HG02763 (cell line): ENCODE measurements around the gene TNS4.

Source experiments
- ATAC-seq: cut with Tn5 transposase; IDR thresholded peaks from one replicate; pipeline ENCODE4 v1.9.1; 2021; ENCODE audit warnings: mild to moderate bottlenecking, moderate library complexity; ENCODE audit not compliant: unreplicated experiment

The TNS4 gene

DNA sequence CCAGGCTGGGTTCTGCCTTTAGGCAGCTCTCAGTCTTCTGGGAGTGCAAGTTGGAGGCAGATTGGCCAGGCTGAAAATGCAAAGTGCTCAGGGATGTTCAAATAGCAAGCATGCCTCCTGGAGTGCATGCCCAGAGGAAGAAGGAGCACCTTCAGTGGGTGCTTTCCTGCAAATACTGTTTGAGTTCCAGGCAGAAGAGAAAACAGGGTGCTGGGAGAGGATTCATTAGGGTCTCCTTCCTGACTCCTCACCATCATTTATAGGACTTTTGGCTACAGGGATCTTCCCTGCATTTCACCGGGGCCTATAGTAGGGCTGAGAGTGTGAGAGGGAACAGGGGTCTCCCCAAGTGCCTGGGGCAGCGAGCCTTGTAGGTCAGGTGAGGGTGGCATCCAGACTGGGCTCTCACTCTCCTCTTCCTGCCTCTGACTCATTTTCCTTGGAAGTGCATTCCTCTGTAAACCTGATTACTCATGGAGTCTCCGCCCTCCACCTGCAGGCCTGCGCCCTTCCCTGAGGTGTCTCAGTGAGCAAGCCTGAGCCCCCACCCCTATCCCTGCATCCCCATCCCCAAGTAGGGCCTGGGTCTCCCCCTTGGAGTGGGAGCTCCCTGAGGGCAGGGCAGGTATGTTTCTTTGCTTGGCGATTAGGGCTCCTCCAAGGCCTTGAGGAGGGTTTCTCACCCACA, 17.1 kb upstream of the TNS4 start:
- no peak for ATAC-seq

DNA sequence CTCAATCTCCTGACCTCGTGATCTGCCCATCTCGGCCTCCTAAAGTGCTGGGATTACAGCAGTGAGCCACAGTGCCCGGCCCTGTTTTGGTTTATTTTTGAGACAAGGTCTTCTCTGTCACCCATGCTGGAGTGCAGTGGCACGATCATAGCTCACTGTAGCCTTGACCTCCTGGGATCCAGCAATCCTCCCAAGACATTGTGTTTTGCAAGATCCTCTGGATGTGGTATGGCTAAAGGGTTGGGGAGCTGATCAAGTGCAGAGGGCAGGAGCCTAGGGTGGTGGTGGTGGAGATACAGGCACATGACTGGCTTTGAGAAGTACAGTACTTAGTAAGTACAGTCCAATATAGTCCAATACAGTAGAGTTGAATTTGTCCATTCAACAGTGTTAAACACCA, 16.6 kb upstream of the TNS4 start:
- ATAC-seq: no peak

DNA sequence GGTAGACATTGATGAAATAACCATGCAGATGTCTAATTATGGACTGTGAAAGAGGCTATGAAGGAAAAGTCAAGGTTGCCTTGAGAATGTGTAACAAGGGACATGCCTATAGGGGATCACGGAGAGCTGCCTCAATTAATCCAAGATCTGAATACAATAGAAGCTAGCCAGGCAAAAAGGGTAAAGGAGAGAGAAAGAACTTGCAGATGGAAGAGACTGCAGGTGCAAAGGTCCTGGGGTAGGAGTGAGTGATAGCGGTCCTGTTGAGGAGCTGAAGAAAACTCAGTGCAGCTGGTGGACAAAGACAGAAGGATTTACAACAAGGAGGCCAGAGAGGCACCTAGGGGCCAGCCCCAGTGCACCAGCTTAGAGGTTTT, 15.9 kb upstream of the TNS4 start:
- ATAC-seq: no peak

DNA sequence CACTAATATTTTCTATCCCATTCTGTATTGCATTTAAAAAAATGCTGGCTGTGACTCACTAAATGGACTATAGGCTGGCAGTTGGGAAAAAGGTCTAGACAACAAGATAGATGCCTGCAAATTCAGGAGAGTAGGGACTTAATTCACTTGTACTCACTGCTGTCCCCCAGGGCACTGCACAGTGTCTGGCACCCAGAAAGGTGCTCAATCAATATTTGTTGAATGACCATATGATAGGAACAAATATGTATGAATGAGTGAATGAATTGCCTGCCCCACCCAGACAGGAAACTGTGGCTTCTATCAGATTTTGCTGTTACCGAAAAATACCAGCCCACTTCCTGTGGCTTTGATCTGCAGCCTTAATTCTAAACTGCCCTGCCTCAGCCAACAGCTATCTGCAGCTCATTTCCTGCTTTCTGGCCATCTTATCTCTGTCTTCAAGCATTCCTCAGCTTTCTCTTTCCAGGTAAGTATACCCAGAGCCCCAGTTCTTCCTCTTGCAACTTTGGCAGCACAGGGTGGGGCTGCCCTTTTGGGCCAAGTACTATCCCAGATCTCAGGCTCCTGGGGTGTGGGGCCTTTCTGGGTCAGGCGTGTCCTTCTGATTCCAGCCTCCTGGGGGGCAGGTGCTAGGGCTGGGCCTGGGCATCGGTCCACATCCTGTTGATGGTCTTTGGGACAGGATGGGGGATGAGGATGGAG, 15.3 kb upstream of the TNS4 start:
- ATAC-seq: no peak

GRCh38 chr17:40515491-40516041, 14.1 kb upstream of the TNS4 start:
- ATAC-seq: no peak

DNA sequence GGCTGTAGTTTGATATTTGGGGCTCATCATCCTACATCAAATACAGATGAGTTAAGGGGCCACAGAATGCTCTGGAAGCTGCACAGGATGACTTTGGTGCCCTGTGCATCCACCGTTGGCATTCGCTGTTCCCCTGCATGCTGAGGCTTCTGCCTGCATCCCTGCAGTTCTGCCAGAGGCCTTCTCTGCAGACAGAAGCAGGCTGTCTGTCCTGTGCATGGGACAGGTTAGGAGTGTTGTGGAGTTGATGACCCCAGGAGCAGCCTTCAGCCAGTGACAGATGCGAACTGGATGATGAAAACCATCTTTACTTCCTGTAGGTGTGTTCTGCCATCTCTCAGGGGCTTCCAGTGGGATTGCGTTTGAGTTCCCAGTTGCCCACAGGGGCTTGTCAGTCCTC, 13.6 kb upstream of the TNS4 start:
- ATAC-seq: no peak

DNA sequence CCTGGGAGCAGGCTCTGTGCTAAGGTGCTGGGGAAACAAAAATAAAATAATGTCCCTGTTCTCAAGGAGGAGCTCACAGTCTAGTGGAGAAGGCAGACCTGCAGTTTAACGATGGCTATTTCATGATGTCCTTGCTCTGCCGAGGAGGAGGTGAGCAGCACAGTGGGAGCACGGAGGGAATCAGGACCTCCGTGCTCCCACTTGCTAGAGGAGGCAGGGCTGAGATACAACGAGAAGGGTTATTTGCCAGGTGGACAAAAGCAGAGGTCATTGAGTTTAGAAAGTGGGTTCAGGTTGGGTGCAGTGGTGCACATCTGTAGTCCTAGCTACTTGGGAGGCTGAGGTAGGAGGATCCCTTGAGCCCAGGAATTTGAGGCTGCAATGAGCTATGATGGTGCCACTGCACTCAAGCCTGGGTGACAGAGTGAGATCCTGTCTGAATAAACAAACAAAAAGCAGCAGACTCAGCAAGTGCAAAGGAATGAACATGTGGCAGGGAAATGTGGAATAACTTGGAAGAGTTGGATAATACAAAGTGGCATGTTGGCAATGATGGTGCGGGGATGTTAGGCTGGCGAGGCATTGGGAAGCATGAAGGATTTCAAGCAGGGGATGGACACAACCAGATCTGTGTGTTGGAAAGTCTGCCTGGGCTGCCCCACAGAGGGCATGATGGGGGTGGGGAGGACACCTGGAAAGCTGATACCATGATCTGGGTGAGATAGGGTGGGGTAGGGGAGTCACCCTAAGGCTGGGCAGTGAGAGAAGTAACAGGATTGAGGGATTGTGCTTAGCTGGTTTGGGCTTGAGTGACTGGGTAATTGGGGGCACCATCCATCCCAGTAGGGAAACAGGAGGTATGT, 12.8 kb upstream of the TNS4 start:
- ATAC-seq: no peak

DNA sequence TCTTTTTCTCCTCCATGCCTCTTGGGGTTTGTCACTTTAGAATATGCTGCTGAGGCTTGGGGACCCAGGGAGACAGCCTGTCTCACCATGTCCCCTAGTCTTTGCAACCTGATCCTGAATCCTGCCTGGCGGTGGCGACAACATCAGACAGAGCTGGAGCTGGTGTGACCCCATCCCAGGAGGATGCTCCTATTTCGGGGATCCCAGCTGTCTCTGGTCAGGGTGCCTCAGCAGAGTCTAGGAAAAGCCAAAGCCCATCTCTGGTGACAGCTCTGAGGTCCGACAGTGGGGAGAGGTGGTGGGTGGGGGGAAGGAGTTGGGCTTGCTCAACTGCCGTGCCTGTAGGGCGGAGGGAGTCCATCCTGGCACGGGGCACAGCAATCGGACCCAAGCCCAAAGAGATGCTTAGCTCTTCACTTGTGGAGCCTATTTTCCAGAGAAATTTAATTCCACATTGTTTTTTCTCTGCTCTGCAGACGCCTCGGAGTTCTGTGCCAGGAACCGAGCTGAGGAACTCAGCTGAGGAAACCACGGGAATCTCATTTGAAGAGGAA, 10.3 kb upstream of the TNS4 start:
- no peak for ATAC-seq

- ATAC-seq: no peak
Observed at GRCh38 chr17:40511136-40511535, 9.7 kb upstream of the TNS4 start.

DNA sequence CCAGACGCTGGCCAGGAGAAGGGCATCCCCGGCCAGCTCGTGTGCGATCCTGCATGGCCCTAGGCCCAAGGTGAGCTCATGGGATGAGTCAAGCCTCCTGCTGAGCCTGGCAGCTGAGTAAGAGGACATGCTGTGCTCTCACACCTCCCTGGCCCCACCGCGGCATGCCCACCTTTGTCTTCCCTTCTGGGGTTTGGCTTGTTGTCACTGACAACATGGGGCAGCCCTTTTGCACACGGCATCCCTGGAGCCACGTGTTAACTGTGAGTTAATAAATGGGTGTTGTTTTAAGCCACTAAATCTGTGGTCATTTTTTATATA, 8.9 kb upstream of the TNS4 start:
- ATAC-seq: no peak

DNA sequence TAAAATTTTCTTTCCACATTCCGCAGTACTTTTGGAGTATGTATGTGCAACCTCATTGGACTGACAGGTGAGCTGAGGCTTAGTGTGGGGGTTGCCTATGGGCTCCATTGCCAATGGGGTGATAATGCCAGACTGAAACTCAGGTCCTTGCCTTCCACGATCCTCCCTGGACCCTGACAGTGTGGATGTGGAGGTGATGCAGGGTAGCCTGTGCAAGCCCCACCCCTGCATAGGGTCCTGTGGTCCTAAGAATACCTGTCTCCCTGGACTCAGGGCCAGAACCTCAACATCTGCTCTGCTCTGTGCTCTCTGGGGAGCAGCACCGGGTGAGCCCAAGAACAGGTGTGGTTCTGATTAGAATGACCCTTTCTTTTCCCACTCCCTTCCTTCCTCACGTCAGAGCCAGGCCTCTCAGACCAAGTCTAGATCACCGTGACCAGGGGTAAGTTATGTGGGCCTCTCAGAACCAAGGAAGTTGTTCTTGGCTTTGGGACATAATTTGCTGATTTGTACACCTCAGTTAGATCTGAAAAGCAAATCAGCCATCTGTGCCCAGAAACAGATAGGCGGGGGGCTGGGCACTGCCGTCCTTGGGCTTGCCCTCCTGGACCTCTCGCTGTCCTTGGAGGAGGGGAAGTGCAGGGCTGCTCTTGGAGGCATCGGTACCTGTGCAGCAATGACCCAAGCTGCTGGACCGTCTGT, 8.4 kb upstream of the TNS4 start:
- no peak for ATAC-seq

GRCh38 chr17:40506786-40507185, 5.4 kb upstream of the TNS4 start:
- no peak for ATAC-seq

DNA sequence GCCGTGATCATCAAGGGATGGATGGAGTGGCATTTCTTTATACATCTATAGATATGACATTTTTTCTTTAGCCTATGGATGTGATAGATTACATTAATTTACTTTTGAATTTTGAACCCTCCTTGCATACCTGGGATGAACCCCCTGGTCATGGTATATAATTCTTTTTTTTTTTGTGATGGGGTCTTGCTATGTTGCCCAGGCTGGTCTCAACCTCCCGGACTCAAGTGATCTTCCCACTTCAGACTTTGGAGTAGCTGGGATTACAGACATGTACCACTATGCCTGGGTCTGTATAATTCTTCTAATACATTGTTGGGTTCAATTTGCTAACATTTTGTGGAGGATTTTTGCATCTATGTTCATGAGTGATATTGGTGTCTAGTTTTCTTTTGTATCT, 1.7 kb upstream of the TNS4 start:
- ATAC-seq: no peak

DNA sequence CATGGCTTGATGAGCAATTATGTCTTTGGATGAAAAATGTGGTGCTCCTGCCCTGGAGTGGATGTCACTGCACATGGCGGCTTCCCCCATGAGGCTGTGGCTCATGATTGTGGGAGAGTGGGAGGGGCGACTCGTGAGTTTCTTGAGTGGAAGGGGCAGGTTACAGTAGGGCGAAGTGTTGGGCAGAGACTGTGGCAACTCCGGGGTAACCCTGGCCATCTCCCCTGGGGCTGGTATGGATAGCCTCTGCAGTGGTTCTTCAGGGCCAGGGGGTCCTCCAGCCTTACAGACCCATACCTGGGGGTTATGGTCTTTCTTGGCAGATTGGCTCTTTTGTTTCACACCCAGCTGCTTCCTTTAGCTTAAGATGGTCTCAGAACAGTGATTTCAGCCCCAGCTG, 1.3 kb upstream of the TNS4 start:
- no peak for ATAC-seq

- no peak for ATAC-seq
Observed at GRCh38 chr17:40500709-40501108, 714 bp downstream of the TNS4 start.

- ATAC-seq: no peak
Observed at GRCh38 chr17:40500190-40500589, 1.2 kb downstream of the TNS4 start.

DNA sequence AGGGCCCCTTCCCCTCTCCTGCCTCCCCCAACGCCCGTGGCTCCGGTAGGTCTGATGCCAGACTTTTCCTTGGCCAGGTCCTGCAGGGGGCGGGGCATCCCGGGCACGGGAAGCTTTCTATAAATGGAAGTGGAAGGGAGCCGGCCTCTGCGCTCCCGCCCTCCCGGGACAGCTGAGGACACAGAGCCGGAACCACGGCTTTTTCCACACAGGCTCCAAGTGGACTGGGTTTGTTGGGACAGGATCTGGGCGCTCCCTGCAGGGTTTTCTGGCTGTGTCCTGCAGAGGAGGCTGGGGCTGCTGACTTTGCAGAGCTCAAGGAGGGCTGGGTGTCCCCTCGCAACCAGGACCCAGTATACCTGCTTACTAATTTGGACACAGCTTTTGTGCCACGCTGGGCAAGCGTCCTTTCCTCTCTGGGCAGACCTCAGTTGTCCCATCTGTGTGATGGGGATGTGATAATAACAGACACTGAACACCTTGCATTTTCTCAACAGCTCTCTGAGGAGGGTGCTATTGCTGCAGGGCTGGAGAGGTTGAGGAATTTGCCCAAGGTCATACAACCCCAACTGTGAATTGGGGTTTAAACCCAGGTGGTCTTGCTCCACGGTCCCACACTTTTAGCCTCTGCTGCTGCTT, 1.8 kb downstream of the TNS4 start:
- no peak for ATAC-seq

- no peak for ATAC-seq
Observed at GRCh38 chr17:40498281-40499084, 2.9 kb downstream of the TNS4 start.

- no peak for ATAC-seq
Observed at GRCh38 chr17:40497695-40498094, 3.7 kb downstream of the TNS4 start.
